Glutamatergic neuron (in vitro differentiated cells): ENCODE measurements around the gene SPO11. TPM values are rescaled to one million over a fixed set of nuclear protein-coding genes. Genes with fewer than 3 reads are reported as not detected.

ENCODE experiments used
- DNase-seq: peaks from one replicate; pipeline ENCODE4 v3.0.0; 2022
- H3K27ac Mint-ChIP-seq: one replicate; pipeline ENCODE4 v1.8.0; 2020; ENCODE audit warnings: mild to moderate bottlenecking, mixed read lengths, inconsistent platforms; ENCODE audit not compliant: unreplicated experiment
- H3K27me3 Mint-ChIP-seq: one replicate; pipeline ENCODE4 v1.8.0; 2020; ENCODE audit warnings: mild to moderate bottlenecking, moderate library complexity, mixed read lengths, inconsistent platforms; ENCODE audit not compliant: unreplicated experiment
- H3K36me3 Mint-ChIP-seq: one replicate; pipeline ENCODE4 v1.8.0; 2020; ENCODE audit warnings: mild to moderate bottlenecking, mixed read lengths, inconsistent platforms; ENCODE audit not compliant: unreplicated experiment
- H3K4me1 Mint-ChIP-seq: one replicate; pipeline ENCODE4 v1.8.0; 2020; ENCODE audit warnings: mild to moderate bottlenecking, low read depth, mixed read lengths, inconsistent platforms; ENCODE audit not compliant: unreplicated experiment
- H3K4me3 Mint-ChIP-seq: one replicate; pipeline ENCODE4 v1.8.0; 2020; ENCODE audit warnings: mild to moderate bottlenecking, mixed read lengths, inconsistent platforms; ENCODE audit not compliant: unreplicated experiment
- H3K9me3 Mint-ChIP-seq: one replicate; pipeline ENCODE4 v1.8.0; 2020; ENCODE audit warnings: mild to moderate bottlenecking, moderate library complexity, mixed read lengths, inconsistent platforms; ENCODE audit not compliant: unreplicated experiment
- total RNA-seq: library from RNA; stranded (reverse); fragmentation: NEBNext Ultra II Directional; extraction: Animal tissue kit (Norgen Biotek cat#: 25700); gene quantifications from one replicate; pipeline ENCODE4 v1.2.1, GENCODE V29; 2021; ENCODE audit not compliant: unreplicated experiment
- TF ChIP-seq, protein P1 (sequence below): fragments of 200-600 bp; sonication (generic); IDR thresholded peaks from one replicate; pipeline ENCODE4 v1.5.0; 2021; ENCODE audit not compliant: partially characterized antibody, unreplicated experiment

Gene SPO11
- total RNA-seq, 1 donor from 2014 or later: not detected

DNA sequence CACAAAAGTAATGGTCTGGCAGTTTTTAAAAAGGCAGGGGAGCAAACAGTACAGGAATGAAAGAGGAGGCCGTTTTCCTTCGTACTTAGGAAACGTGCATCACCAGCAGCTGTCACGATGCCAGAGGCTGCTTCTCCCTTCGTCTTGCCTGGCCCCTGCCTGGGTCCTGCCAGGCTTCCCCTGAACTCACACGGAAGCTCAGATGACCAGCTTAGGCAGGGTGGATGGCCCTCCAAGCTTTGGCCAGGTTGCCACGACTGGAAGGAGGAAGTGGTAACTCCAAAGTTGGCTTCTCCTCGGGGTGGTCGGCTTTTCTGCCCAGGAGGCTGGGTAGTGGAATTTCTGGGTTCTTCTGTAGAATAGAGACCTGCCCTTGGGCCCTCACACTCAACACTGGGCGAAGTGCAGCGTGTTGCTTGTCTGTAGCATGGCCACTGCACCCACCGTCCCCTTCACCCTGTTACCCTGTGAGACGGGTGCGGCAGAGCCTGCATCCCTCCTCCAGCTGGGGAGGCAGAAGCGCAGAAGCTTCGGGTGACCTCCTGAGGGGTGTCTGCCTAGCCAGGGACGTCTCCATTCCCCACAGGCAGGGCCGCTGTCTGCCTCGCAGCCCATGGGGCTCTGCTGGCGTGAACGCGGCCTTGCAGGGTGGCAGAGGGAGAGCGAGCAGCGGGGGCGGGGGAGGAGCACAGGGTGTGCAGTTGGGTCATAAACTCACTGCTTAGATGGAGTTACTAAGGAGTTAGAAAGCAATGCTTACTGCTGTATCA lies 43.2 kb downstream of the SPO11 start:
- DNase-seq: no peak
- no peaks in the 10 kb centered on the region for H3K4me1 Mint-ChIP-seq
- H3K36me3 Mint-ChIP-seq: no peaks in the 10 kb centered on the region
- H3K4me3 Mint-ChIP-seq: no peak overlapping the region
- TF ChIP-seq, protein P1, sequence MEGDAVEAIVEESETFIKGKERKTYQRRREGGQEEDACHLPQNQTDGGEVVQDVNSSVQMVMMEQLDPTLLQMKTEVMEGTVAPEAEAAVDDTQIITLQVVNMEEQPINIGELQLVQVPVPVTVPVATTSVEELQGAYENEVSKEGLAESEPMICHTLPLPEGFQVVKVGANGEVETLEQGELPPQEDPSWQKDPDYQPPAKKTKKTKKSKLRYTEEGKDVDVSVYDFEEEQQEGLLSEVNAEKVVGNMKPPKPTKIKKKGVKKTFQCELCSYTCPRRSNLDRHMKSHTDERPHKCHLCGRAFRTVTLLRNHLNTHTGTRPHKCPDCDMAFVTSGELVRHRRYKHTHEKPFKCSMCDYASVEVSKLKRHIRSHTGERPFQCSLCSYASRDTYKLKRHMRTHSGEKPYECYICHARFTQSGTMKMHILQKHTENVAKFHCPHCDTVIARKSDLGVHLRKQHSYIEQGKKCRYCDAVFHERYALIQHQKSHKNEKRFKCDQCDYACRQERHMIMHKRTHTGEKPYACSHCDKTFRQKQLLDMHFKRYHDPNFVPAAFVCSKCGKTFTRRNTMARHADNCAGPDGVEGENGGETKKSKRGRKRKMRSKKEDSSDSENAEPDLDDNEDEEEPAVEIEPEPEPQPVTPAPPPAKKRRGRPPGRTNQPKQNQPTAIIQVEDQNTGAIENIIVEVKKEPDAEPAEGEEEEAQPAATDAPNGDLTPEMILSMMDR: no peak
- H3K27ac Mint-ChIP-seq: no peak overlapping the region
- no peaks in the 10 kb centered on the region for H3K27me3 Mint-ChIP-seq
- H3K9me3 Mint-ChIP-seq: no peaks in the 10 kb centered on the region

DNA sequence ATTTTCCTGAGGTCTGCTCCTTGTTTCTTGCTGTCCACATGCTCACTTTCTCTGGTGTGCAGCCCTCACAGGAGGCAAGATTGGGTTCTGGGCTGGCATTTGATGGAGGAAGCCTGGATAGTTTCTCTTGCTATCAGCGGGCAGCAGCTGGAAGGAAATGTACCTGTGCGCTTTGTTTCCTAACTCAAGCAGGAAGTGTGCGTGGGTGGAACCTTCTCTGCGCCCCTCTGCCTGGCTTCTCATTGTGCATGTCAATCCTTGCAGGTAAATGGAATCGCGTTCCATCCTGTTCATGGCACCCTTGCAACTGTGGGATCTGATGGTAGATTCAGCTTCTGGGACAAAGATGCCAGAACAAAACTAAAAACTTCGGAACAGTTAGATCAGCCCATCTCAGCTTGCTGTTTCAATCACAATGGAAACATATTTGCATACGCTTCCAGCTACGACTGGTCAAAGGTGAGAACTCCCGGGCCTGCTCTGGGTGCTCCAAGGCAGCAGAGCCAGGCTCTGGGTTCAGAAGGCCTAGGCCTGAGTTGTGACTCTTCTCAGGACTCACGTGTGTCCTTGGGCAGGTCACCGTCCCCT lies 44.8 kb downstream of the SPO11 start:
- Mint-ChIP-seq H3K4me1 (no peaks in the 10 kb centered on the region), H3K9me3 (no peaks in the 10 kb centered on the region), H3K4me3 (no peak overlapping the region), H3K36me3 (no peaks in the 10 kb centered on the region), H3K27me3 (peaks cover 2% of the 10 kb centered on the region), H3K27ac (no peak overlapping the region)
- DNase-seq: no peak
- TF ChIP-seq, protein P1: no peak

DNA sequence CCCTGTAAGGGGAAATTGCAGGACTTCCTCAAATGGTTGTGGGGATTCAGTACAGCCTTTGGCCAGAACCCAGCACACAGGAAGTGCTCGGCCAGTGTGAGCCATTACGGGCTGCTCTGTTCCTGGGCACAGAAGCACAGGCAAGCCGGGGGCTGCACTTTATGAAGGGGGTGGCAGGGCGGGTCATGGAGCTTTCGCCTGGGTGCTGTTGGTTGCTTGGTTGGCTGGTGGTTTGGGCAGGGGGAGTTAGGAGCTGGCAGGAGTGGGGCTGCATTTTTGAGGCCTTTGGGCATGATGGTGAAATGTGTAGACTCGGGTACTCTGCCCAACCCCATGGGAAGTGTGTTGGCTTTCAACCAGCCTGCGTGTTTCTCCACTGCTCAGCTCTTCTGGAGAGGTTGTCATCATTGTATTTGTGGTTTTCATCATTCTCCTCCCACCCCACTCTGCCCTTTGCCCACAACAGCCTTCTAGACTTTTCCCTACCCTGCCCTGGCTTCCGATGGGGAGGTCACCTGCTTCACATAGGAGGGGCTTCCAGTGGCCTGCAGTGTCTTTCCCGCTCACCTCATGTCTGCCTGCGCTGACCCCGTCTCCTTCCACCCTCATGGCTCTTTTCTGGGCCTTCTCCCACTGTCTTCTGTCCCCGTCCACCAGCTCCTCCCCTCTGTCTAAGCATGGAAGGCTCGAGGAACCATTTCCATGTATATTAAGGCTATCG lies 45.5 kb downstream of the SPO11 start:
- Mint-ChIP-seq H3K4me3 (no peak overlapping the region), H3K9me3 (no peaks in the 10 kb centered on the region), H3K27me3 (peaks cover 2% of the 10 kb centered on the region), H3K27ac (no peak overlapping the region), H3K36me3 (no peaks in the 10 kb centered on the region), H3K4me1 (no peaks in the 10 kb centered on the region)
- no peak for DNase-seq
- TF ChIP-seq, protein P1: no peak

DNA sequence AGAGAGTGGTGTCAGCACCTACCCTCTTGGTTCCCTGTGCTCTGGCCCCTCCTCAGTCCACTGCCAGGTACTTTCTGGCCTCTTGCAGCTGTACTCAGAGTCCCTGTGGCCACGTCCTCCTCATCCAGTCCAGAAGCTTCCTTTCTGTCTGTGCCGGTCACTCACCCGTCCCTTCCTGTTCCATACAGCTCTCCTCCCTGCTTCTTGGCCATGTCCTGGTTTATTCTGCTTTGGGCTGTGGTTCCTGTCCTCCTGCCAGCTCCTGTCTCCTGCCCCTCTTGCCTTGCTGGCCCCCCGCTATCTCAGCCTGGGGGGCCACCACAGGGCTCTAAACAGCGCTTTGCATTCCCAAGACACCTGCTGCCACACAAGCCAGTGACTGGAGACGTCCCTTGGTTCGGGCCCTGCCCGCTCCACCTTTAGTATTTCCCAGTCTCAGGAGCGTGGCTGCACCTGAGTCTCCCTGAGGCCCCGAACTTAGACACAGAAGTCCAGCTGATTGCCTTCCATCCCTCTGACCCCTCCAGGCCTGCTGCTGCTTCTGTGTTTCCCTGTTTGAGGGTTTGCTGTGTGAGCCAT lies 46.1 kb downstream of the SPO11 start:
- H3K4me1 Mint-ChIP-seq: no peaks in the 10 kb centered on the region
- H3K27me3 Mint-ChIP-seq: peaks cover 2% of the 10 kb centered on the region
- TF ChIP-seq, protein P1: no peak
- no peak overlapping the region for H3K4me3 Mint-ChIP-seq
- DNase-seq: no peak
- no peaks in the 10 kb centered on the region for H3K9me3 Mint-ChIP-seq
- H3K36me3 Mint-ChIP-seq: no peaks in the 10 kb centered on the region
- H3K27ac Mint-ChIP-seq: no peak overlapping the region
